Prostate gland (tissue), 2 donors: ENCODE measurements around the gene ACACA.
A peak's percentile ranks its signal among the peaks of the same experiment; 100 is the strongest.

ENCODE experiments used
- POLR2A ChIP-seq: fragments of 450-650 bp; IDR thresholded peaks from one replicate; pipeline ENCODE4 v1.6.1; 2016; ENCODE audit warnings: antibody characterized with exemption, mild to moderate bottlenecking
- POLR2AphosphoS5 ChIP-seq: sonication (generic); formaldehyde crosslinking; IDR thresholded peaks from one replicate; pipeline ENCODE4 v1.6.1; 2017; ENCODE audit warnings: antibody characterized with exemption
- TF ChIP-seq, protein P1 (sequence below), 4 experiments: fragments of 200-600 bp in 2 of 4; fragments of 450-650 bp in 2 of 4; sonication (generic) in 2 of 4; IDR thresholded peaks; 1 replicate in 3 of 4; 2 replicates in 1 of 4; pipeline ENCODE4 v1.5.1; 2016 to 2019; ENCODE audit warnings: antibody characterized with exemption in 4 of 4, mild to moderate bottlenecking in 2 of 4, moderate library complexity in 2 of 4

DNA sequence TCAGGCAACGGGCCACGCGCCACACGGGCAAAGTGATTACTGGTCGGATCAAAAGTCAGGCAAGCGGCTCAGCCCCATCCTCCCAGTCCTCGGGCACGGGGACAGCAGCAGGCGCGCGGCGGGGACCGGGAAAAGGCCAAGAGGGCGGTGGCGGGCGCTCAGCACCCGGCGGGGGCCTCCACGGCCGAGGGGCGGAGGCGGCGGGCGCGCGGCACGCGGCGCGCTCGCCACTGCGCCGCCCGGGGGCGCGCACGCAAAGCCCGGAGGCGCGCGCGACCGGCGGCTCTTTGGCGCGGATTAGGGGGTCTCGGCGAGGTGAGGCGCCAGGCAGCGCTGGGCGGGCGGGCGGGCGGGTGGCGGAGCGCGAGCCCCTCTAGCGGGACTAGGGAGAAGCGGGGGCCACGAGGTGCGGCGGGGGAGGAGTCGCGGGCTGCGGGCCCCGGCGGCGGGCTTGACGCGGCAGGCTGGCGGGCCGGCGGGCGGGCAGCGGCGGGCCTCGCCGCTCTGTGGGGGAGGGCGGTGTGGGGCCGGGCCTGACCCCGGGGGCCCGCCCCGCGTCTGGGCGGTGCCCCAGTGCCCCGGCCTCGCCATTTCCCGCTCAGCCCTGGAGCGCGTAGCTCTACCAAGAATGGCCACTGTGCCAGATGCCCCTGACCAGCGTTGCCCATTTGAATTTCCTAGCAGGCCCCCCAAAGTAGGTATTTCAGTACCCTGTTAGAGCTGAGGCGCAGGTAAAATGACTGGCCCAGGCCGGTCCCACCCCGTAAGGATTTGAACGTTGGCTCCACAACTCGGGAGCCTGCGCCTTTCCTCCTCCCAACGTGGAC is at the start of gene ACACA, which contains the start of gene TADA2A:
- peak; percentile 58 for TF ChIP-seq POLR2A
- TF ChIP-seq, protein P1, sequence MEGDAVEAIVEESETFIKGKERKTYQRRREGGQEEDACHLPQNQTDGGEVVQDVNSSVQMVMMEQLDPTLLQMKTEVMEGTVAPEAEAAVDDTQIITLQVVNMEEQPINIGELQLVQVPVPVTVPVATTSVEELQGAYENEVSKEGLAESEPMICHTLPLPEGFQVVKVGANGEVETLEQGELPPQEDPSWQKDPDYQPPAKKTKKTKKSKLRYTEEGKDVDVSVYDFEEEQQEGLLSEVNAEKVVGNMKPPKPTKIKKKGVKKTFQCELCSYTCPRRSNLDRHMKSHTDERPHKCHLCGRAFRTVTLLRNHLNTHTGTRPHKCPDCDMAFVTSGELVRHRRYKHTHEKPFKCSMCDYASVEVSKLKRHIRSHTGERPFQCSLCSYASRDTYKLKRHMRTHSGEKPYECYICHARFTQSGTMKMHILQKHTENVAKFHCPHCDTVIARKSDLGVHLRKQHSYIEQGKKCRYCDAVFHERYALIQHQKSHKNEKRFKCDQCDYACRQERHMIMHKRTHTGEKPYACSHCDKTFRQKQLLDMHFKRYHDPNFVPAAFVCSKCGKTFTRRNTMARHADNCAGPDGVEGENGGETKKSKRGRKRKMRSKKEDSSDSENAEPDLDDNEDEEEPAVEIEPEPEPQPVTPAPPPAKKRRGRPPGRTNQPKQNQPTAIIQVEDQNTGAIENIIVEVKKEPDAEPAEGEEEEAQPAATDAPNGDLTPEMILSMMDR (IDR thresholded peaks at IDR 0.05) = peak in 2 of 4 experiments; percentile 19 to 39
- peak; percentile 37 for TF ChIP-seq POLR2AphosphoS5
